Glutamatergic neuron (in vitro differentiated cells): ENCODE results near the gene LRRTM2. TPM values are rescaled to one million over a fixed set of nuclear protein-coding genes. Genes with fewer than 3 reads are reported as not detected.

Source experiments
- DNase-seq: peaks from one replicate; pipeline ENCODE4 v3.0.0; 2022
- H3K27ac Mint-ChIP-seq: one replicate; pipeline ENCODE4 v1.8.0; 2020; ENCODE audit warnings: mild to moderate bottlenecking, mixed read lengths, inconsistent platforms; ENCODE audit not compliant: unreplicated experiment
- H3K27me3 Mint-ChIP-seq: one replicate; pipeline ENCODE4 v1.8.0; 2020; ENCODE audit warnings: mild to moderate bottlenecking, moderate library complexity, mixed read lengths, inconsistent platforms; ENCODE audit not compliant: unreplicated experiment
- H3K36me3 Mint-ChIP-seq: one replicate; pipeline ENCODE4 v1.8.0; 2020; ENCODE audit warnings: mild to moderate bottlenecking, mixed read lengths, inconsistent platforms; ENCODE audit not compliant: unreplicated experiment
- H3K4me1 Mint-ChIP-seq: one replicate; pipeline ENCODE4 v1.8.0; 2020; ENCODE audit warnings: mild to moderate bottlenecking, low read depth, mixed read lengths, inconsistent platforms; ENCODE audit not compliant: unreplicated experiment
- H3K4me3 Mint-ChIP-seq: one replicate; pipeline ENCODE4 v1.8.0; 2020; ENCODE audit warnings: mild to moderate bottlenecking, mixed read lengths, inconsistent platforms; ENCODE audit not compliant: unreplicated experiment
- H3K9me3 Mint-ChIP-seq: one replicate; pipeline ENCODE4 v1.8.0; 2020; ENCODE audit warnings: mild to moderate bottlenecking, moderate library complexity, mixed read lengths, inconsistent platforms; ENCODE audit not compliant: unreplicated experiment
- CTCF ChIP-seq: fragments of 200-600 bp; sonication (generic); IDR thresholded peaks from one replicate; pipeline ENCODE4 v1.5.0; 2021; ENCODE audit not compliant: partially characterized antibody, unreplicated experiment
- total RNA-seq: library from RNA; stranded (reverse); fragmentation: NEBNext Ultra II Directional; extraction: Animal tissue kit (Norgen Biotek cat#: 25700); gene quantifications from one replicate; pipeline ENCODE4 v1.2.1, GENCODE V29; 2021; ENCODE audit not compliant: unreplicated experiment

LRRTM2 gene
- total RNA-seq, 1 donor from 2014 or later, result 28.9 TPM

- H3K9me3 Mint-ChIP-seq, result peaks cover 13% of the 10 kb centered on the region
- H3K27ac Mint-ChIP-seq, result peak overlapping the region; percentile 79
- peaks cover 8% of the 10 kb centered on the region for H3K27me3 Mint-ChIP-seq
- no peak for DNase-seq
- H3K4me3 Mint-ChIP-seq, result peak overlapping the region; percentile 88
- H3K36me3 Mint-ChIP-seq, result no peaks in the 10 kb centered on the region
- peaks cover 58% of the 10 kb centered on the region for H3K4me1 Mint-ChIP-seq
- no peak for TF ChIP-seq CTCF
Observed at GRCh38 chr5:138870611-138871010, 4.5 kb downstream of the LRRTM2 start.

- H3K36me3 Mint-ChIP-seq, result no peaks in the 10 kb centered on the region
- no peak for TF ChIP-seq CTCF
- peak overlapping the region; percentile 79 for H3K27ac Mint-ChIP-seq
- DNase-seq, result no peak
- H3K4me3 Mint-ChIP-seq, result peak overlapping the region; percentile 88
- H3K9me3 Mint-ChIP-seq, result peaks cover 17% of the 10 kb centered on the region
- H3K27me3 Mint-ChIP-seq, result peaks cover 12% of the 10 kb centered on the region
- peaks cover 60% of the 10 kb centered on the region for H3K4me1 Mint-ChIP-seq
Observed at GRCh38 chr5:138869763-138870500, 5.2 kb downstream of the LRRTM2 start.

GRCh38 chr5:138869038-138869437 lies 6.1 kb downstream of the LRRTM2 start:
- Mint-ChIP-seq H3K27me3 (peaks cover 9% of the 10 kb centered on the region), H3K27ac (peak overlapping the region; percentile 28), H3K4me1 (peaks cover 52% of the 10 kb centered on the region), H3K4me3 (peak overlapping the region; percentile 88), H3K9me3 (peaks cover 18% of the 10 kb centered on the region), H3K36me3 (no peaks in the 10 kb centered on the region)
- TF ChIP-seq CTCF, result no peak
- DNase-seq, result no peak

DNA sequence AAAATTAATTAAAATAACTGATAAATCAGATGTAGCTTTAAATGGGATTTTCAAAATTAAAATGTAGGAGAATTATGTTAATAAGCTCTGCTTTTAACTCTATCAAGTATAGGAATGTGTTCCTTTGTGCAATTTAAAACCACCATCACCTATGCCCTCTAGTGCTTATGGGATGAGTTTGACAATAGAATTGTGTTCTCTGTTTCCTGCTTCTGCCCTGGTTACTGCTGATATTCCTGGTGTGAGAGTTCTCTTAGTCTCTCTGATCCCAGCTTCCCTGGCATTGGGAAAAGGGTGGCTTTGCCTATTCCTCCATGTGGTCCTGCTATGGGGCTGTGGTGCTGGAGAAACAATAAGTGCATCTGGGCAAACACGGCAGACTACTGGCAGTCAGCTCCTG lies 8.1 kb downstream of the LRRTM2 start:
- peaks cover 43% of the 10 kb centered on the region for H3K4me1 Mint-ChIP-seq
- H3K36me3 Mint-ChIP-seq, result peaks cover 5% of the 10 kb centered on the region
- no peak for DNase-seq
- TF ChIP-seq CTCF, result no peak
- no peak overlapping the region for H3K27ac Mint-ChIP-seq
- peaks cover 15% of the 10 kb centered on the region for H3K9me3 Mint-ChIP-seq
- no peak overlapping the region for H3K4me3 Mint-ChIP-seq
- H3K27me3 Mint-ChIP-seq, result peaks cover 13% of the 10 kb centered on the region

DNA sequence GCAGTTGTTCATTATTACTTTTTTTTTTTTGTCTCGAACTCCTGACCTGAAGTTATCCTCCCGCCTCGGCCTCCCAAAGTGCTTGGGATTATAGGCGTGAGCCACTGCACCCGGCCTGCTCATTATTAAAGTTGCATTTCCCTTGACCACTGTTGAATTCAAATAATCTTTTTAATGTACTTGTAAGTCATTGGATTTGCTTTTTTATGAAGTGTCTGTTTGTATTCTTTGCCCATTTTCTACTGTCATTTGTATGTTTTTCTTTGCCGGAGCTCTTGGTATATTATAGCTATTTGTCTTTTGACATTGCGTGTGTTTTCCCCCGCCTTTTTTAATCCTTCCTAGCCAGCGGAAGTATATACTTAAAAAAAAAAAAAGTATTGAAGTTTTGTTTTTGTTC lies 22.0 kb downstream of the LRRTM2 start:
- Mint-ChIP-seq H3K27ac (no peak overlapping the region), H3K27me3 (peaks cover 4% of the 10 kb centered on the region), H3K36me3 (no peaks in the 10 kb centered on the region), H3K9me3 (peaks cover 6% of the 10 kb centered on the region), H3K4me3 (no peak overlapping the region), H3K4me1 (peaks cover 17% of the 10 kb centered on the region)
- DNase-seq, result no peak
- TF ChIP-seq CTCF, result no peak
